ENCODE data around the gene LRRC63.

DNA sequence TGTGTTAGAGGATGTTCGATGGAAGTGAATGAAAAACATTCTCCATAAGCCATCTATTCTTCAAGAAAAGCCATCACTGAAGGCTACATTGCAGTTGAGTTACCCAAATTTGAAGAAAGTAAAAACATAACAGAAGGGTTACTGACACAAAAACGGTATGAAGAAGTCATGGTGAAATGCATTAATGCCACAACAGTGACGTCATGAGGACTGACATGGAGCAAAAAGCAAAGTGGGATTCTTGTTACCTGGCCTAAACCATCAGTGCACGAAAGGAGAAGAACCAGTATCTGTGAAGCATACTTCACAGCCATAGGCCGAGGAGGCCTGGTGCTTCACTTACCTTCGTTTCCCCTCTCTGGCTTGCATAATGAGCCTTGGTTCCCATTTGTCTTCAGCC is 58.7 kb downstream of the LRRC63 start:
- TF ChIP-seq GATA2 (IDR thresholded peaks at IDR 0.05; ENCODE audit: insufficient read depth, insufficient read length, low read depth, low read length) = no peak
- no peak for TF ChIP-seq EZH2 (IDR thresholded peaks at IDR 0.05; ENCODE audit: borderline replicate concordance, low read depth, low read length, severe bottlenecking)
- no peak for TF ChIP-seq POLR2A (IDR thresholded peaks at IDR 0.05; ENCODE audit: low read depth, low read length)
- TF ChIP-seq, protein P1, sequence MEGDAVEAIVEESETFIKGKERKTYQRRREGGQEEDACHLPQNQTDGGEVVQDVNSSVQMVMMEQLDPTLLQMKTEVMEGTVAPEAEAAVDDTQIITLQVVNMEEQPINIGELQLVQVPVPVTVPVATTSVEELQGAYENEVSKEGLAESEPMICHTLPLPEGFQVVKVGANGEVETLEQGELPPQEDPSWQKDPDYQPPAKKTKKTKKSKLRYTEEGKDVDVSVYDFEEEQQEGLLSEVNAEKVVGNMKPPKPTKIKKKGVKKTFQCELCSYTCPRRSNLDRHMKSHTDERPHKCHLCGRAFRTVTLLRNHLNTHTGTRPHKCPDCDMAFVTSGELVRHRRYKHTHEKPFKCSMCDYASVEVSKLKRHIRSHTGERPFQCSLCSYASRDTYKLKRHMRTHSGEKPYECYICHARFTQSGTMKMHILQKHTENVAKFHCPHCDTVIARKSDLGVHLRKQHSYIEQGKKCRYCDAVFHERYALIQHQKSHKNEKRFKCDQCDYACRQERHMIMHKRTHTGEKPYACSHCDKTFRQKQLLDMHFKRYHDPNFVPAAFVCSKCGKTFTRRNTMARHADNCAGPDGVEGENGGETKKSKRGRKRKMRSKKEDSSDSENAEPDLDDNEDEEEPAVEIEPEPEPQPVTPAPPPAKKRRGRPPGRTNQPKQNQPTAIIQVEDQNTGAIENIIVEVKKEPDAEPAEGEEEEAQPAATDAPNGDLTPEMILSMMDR (IDR thresholded peaks at IDR 0.05; ENCODE audit: extremely low read depth in 1 of 2, insufficient read depth in 1 of 2, low read depth in 1 of 2, low read length in 2 of 2) = no peak
- TF ChIP-seq MYC (IDR thresholded peaks at IDR 0.05; ENCODE audit: low read depth, low read length) = no peak
